CD4-positive, alpha-beta T cell treated with Interferon alpha-2 for 1 hour (primary cell): ENCODE results near the gene CACNA1C.

Experiments
- DNase-seq, 2 donors: peaks; one replicate each; pipeline ENCODE4 v3.0.0-alpha.2; 2020 to 2022

CACNA1C gene

DNA sequence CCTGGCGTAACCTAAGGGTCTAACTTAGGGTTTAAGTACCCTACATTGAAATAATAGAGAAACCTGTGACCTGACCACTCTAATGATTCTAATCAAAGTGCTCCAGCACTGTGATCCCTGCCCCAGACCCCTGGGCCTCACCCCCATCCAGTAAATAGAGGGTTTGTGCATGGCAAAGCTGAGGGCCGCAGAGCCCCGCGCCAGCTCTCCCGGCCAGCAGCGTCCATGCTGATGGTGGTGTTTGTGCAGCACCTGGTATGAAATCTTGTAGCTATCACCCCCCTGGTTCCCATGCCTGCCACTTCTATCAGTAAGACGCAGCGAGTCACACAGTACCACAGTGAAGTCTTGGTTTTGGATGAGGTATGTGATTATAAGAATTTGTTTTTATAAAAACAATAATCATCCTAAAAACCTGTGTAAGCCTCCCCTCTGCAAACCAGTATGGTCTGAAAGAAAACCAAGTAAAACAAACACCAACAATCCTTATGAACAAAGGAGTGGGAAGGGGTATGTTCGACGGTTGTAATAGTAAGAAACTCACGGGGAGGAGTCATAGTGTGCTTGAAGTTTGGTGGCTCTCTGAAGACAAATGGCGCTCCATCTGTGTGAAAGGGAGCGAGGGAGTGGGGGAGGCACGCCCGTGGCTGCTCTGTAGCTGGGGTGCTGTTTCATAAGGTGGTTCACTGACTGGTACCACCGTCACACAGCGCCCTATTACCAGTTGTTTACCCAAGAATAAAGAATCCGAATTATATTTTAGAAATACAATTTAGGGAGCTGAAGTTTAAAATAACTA, 156.2 kb downstream of the CACNA1C start:
- no peak for DNase-seq

DNA sequence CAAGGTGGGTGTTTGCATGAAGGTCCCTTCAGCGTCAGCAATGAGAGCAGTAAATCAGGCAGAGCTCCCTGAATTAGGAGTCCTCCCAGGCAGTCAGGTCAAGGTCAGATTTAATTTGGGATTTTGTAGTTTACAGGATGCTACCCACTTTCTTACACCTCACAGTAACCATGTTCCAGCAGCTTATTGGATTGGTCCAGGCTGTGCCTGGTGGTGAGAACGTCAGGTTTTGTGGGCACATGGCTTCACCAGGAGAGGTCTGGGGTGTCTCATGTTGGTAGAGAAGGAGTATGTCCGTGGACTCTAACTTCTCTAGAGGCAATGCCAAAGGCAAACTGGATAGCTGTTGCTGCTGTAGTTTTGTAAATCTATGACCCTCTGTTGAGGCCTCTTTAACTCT, 158.3 kb downstream of the CACNA1C start:
- DNase-seq: no peak

DNA sequence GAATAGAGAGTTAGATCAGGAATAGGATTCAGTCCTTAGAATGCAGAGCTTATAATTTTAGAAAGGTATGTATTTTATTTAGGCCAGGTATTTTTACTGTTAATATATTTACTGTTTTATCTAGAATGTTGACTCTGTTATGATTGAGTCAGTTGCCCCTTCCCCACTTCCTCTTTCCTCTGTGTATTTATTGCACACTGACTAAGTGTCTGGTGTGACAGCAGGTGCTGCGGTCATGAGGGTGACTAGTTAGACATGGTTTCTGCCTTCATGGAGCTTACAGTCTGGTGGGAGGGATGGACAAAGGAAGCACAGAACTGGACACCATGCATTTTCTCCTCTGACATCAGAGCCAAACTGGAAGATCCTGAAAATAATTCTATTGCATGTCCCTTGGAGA, 159.8 kb downstream of the CACNA1C start:
- DNase-seq: no peak

DNA sequence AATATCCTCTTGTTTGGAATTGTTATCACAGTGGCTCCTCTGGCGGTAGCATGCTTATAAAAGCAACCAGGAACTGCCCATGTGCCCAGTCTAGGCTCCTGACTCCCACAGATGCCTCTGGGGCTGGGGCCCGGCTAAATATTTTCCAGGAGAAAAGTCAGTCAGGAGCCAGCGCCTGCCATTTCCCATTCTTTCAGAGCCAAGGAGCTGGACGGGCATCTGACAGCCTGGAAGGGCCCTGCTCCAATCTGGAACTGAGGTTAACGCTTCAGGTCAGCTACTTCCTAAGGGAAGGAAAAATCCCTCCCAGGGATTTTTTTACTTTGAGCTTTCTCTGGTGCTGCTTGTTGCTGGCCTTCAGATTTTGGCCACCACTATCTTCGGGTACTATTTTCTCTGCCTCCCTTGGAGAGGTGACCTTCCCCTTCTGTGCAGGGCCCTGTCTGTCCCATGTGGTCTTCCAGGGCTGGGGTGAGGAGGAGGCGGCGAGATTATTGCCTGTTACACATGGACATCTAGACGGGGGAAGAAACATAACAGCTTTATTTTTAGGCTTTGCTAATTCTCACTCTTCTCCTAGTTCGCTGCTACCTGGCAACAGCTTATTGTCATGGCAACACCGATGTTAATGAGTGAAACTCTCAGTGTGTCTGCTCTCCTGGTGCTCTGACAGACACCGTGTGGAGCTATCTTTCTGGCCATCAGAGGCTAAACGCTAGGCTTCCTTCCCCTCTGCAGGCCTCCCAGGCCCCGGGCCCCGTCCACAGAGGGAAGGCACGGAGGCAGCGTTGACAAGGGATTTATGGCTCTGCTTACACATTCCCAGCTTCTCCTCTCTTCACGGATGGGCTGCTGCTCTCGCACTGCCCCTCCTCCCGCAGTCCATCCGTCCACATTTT, 160.4 kb downstream of the CACNA1C start:
- no peak for DNase-seq

DNA sequence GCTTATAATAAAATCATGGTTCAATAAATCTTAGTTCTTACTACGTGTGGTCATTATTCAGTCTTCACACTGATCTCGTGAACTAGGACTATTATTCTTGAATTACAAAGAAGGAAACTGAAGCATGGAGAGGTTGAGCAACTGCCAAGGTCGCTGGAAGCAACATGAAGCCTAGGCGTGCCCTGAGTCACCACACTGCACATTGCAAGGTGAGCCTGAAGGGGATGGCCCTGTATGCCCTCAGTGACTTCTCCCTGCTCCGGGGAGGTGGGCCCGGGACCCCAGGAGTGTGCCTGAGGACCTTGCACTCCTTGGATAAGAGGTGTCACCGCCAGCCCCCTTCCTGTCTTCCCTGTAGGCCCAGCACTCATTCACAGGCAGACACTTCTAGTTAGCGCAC, 161.6 kb downstream of the CACNA1C start:
- DNase-seq: no peak

DNA sequence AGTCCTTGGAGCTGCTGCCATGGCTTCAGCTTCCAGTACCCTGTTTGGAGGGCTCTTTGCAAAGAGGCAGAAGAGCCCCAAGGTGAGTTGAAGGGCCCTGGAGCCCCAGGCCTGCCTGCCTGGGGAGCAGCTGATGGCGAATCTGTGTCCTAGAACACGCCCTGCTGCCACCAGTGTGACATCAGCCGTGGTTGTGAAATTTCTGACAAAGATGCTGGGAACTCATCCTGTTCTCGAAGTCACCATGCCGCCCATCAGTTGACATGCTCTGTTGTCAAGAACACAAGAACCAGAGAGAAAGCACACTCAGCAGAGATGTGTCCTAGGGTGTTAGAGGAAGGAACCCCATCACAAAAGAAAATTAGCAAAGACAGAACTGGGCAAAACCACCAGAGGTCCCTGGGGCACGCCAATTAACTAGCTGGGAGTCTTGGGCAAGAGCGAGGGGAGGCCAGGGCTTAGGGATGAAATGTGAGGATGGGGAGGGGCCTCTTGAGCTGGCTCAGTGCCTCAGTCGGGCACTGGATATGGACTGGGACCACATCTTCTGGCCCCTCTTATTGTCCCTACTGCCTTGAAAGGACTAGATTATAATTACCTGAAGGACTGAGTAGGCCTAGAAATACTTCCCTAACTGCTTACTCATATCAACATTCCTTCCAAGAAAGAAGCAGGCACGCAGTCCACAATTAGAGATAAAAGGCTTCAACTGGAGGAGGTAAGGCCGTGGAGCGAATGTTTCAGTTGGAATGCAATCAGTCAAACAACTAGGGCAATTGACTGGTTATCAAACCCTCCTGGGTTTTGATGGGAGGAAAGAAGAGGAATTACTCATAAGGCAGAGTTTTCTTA, 163.1 kb downstream of the CACNA1C start:
- DNase-seq: no peak

DNA sequence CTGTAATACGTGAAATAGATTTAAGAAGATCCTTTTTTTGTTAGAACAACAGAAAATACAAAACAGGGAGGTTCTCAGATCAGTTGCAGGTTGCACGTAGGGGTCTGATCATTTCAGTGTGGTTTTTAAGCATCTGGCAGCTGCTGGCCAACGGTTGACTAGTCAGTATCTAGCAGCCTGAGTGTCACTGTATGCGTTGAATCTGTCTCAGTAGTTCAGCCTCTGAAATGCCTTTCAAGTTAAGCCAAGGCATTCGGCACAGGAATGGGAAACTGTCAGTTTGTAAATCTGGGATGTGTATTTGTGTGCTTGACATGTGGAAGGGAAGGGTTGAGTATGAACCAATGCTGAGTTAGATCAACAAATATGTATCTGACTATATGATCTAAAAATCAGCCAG, 165.9 kb downstream of the CACNA1C start:
- no peak for DNase-seq

DNA sequence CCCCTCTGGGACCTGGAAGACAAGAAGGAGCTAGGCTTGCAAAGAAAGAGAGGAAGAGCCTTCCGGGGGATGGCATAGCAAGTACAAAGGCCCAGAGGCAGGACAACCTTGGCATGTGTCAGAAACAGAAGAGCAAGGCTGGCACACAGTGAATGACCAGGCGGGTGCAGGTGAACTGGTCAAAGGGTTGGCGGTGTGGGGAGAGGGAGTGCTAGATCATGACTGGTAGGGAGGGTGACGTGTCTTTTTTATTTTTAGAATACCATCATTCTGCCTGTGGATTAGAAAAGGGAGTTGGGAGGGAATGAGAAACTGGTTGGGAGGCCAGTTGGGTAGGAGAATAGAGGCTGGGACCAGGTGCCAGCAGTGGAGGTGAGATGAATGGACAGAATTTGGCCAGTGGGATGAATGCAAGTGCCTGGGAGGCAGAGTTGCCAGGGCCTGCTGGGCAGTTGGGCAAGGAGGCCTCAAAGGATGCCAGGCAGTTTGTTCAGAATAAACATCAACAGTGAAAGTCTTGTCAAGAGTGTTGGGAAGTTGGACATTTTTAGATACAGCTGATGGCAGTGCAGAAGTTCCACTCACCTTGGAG, 168.3 kb downstream of the CACNA1C start:
- no peak for DNase-seq

DNA sequence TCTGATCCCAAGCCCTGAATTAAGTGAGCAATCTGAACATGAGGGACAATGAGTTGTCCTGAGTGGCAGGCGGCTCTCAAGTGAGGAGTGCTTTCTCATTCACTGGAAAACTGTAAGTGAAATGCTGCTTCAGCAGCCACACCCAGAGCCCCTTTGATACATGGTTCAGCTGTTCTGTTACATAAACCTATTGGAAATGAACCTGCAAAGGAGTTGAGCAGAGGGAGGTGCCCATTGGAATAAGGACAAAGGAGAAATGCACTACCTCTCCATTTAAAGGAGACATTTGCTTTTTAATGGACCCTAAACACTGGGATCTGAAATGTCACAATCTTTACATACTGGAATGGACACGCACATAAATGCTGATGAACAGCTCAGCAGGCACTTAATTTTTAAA, 169.9 kb downstream of the CACNA1C start:
- DNase-seq: no peak

DNA sequence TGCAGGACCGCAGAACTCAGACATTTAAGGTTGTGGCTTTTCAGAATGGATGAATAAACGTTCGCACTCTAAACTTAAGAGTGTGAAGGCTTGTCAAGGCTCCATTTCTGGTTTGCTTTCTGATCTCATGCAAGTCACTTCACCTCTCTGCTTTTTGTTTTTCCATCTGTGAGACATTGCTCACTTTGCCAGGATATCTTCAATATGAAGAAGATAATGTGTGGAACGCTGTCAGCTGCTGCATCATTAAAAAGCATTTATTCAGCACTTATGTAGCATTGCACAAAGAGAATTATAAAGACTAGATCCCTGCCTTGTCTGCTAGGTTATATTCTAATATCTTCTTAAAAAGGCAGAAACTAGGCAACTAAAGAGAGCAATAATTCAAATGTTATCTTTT, 172.2 kb downstream of the CACNA1C start:
- no peak for DNase-seq

DNA sequence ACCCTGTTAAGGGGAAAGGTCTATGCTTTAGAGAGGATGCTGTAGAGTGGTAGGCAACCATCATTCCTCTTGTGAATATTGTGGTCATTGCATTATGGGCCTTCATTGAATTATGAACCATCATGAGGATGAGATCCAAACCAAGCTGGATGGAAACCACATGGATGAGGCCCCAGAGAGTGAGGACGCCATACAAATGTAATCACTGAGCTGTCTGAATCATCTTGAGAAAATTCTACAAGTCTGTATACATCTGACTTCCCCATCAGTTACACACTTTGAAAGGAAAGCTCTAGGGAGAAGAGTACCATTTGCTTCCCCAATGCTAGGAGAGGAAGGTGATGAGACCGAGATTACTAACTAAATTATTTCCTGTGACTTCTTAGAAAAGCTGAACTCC, 172.9 kb downstream of the CACNA1C start:
- DNase-seq: no peak

DNA sequence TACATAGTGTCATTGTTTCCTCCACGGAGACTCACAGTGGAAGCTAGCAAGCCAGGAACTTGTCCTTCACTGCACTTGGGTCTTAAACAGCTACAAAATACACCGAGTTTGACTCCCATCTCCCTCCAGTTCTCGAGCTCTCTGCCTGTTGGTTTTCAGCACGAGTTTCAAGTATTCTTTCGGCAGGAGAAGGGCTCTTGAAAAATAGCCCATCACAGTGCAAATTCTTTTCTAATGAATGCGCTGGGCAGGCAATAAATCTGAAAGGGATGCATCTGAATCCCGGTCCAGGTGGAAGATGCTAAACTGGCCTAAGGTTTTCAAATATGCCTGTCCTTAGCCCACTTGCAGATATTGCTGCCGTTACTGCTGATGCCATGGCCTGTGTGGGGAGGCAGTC, 173.9 kb downstream of the CACNA1C start:
- no peak for DNase-seq

DNA sequence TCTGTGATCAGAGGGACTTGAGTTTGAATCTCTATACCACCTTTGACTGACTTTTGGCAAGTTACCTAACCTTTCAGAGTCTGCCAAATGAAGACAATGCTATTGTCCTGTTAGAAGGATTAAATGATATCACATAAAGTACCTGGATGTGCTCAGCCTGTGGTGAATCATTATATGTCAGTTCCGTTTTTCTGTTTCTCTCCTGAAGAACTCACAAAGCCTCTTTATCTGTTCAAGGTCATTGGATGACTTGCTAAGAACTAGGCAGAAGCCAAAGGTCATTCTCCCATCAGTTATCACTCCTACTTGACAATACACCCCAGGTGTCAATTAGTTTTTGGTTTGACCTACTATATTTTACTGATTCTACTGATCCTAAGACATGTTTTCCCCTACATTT, 174.6 kb downstream of the CACNA1C start:
- no peak for DNase-seq

DNA sequence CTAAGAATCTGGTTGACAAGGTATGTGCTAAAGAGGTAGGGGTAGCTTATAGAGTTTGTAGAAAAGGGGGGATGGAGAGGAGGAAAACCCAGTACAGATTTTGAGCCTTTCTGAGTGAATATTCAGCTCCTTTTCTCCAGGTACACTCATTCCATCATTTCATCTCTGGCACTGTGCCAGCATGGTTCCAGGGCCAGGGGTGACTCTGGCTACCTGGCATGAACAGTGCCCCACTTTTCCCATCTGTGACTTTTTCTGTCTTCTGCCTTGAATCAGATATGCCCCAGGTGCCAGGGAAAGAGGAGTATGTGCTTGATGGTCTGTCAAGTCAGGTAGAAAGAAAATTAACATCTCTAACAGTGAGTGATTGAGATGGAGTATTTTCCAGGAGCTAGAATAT, 175.7 kb downstream of the CACNA1C start:
- no peak for DNase-seq

DNA sequence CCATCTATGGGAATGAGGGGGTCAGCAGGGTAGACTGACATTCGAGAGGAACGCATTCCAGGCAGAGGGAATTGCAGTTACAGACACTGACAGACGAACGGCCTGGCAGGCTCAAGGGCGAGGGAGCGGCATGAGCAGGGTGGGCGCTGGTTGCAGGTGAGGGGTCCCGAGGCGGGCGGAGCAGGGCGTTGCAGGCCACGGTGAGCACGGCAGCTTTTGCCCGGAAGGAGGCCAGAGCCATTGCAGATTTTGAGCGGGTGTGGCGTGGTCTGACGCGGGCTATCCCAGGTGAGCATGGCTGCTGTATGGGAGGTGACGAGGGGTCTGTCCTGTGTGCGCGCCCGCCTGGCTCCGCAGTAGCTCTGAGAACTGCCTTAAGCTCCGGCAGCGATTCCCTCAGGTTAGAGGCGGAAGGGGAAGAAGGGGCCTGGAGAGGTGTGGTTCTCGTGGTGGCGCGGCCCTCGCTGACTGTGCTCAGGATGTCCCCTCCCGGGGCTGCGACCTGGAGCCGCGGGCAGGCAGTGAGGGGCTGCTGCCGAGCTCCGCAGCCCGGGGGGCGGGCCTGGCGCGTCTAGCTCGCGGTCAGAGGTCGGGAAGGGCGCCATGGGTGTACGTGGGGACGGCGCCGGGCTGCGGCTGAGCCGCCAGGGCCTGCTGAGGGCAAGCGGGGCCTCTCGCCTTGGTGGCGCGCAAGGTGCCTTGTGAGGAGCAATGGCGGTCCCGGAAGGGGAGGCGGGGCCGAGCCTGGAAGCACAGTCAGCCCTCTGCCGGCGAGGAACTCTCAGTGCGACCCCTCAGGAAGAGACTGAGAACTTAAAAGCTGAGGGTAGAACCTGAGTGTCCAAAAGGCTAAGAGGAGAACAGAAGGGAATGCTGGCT, 177.1 kb downstream of the CACNA1C start:
- no peak for DNase-seq

DNA sequence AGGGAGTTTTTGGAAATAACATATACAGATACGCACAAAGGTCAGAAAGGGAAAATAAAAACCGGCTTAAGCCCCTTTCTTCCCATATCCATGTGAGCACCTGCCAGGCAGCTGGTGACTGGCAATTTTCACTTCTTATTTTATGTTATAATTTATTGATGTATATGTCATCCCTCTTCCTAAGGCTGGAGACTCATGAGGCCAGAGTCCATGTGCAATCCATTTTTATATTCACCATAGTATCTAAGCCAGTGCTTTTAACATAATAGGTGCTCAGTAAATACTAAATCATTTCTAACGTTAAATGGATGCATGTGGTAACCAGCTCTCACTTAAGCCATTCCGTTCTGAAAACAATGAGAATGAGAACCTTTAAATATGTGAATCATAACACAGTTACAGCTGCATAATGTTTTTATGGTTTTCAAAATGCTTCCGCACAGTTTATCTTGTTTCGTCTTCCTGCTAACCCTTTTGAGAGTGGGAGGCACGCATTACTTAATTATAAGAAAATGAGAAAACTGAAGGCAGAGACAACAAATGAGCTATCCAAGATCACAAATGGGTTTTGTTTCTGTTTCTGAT, 178.3 kb downstream of the CACNA1C start:
- no peak for DNase-seq

DNA sequence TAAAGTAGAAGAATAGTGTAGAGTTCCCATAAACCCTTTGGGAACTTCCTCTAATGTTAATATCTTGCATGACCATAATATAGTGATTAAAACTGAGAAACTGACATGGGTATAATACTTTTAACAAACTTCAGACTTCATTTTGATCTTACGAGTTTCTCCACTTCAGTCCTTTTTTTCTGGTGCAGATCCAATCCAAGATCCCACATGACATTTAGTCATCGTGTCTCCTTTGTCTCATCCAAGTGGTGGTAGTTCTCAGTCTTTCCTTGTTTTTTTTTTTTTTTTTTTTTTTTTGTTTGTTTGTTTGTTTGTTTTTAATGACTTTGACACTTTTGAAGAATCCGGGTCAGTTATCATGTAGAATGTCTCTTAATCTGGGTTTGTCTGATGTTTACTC, 179.2 kb downstream of the CACNA1C start:
- no peak for DNase-seq

DNA sequence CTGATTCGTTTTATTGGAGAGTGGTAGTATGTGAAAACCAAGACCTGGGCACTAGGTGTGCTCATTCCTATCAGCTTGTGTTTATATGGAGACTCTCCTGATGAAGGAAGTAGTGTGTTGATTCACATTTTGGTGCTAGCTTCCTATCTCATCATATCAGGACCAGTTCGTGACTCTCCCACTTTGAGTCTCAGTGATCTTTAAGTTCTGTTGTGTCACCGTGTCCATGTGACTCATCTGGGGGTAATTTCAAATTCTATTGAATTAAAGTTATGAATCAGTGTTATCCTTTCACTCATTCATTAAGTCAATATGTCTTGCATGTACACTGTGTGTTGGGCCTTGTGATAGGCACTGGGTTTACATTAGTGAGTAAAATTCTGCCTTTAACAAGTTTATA, 180.2 kb downstream of the CACNA1C start:
- no peak for DNase-seq

DNA sequence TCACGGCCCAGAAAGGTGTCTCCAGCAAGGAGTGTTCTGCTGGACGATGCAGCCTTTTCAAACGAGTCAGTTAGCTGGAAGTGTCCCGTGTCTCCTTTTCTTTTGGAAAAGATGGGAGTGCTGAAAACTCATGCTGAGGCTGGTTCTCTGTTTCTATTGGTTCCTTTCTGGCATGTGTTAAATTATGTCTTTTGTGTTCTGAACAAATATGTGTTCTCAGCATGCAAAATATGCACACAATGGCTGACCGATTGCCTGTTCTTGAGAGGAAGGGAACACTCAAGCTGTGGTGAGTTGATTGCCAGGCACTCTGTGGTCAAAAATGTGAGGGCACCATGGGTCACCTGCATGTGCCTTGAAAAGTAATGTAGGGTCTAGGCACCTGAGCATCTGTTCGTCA, 181.3 kb downstream of the CACNA1C start:
- DNase-seq: no peak

DNA sequence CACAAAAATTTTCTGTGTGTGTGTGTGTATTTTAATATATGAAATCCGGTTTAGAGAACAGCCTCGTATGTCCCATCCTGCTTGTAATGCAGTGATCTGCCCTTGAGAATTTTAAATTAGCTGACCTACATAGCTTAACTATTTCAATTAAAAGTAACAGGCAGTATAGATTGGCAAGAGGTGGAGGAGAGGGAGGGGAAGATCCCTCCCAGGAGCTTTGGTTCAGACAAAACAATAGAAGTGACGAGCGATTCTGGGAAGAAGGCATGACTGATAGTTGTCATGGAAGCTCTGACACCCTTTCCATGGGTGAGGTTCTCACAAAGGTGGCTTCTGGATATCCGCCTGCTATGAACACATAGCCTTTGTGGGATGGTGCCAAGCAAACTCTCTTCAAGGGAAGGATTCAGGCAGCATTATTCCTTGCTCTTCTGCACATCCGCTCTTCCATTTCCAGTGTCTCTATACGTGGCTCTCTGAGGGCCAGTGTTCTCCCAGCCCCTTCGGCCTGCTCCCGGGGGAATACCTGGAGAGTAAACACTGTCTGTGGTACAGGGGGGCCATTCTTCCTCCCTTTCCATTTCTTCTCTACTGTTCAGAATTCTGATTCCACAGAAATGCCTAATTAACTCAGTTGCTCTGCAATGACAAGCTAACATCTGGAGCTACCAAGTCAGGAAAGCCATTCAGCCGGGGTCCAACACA, 182.0 kb downstream of the CACNA1C start:
- DNase-seq: no peak
